ENCODE results near the gene GTF3A.

GTF3A gene

GRCh38 chr13:27405546-27406134 is 18.8 kb upstream of the GTF3A start:
- no peak for DNase-seq (ENCODE audit: low read depth in 2 of 2)

- peak; percentile 12 to 15 for DNase-seq (ENCODE audit: low read depth in 2 of 2)
Measured at GRCh38 chr13:27406178-27406939, 18.1 kb upstream of the GTF3A start.

GRCh38 chr13:27408074-27408473 is 16.3 kb upstream of the GTF3A start:
- no peak for DNase-seq (ENCODE audit: low read depth in 2 of 2)

GRCh38 chr13:27409013-27409412 is 15.4 kb upstream of the GTF3A start:
- DNase-seq (ENCODE audit: low read depth in 2 of 2) = no peak

- DNase-seq (ENCODE audit: low read depth in 2 of 2) = no peak
Measured at GRCh38 chr13:27411341-27411740, 13.1 kb upstream of the GTF3A start.

- no peak for DNase-seq (ENCODE audit: low read depth in 2 of 2)
Measured at GRCh38 chr13:27415116-27415515, 9.3 kb upstream of the GTF3A start.

GRCh38 chr13:27419328-27419727 is 5.1 kb upstream of the GTF3A start:
- DNase-seq (ENCODE audit: low read depth in 2 of 2) = no peak

- no peak for DNase-seq (ENCODE audit: low read depth in 2 of 2)
Measured at GRCh38 chr13:27421101-27421871, 3.1 kb upstream of the GTF3A start.

- DNase-seq (ENCODE audit: low read depth in 2 of 2) = no peak
Measured at GRCh38 chr13:27423333-27423732, 1.1 kb upstream of the GTF3A start.

GRCh38 chr13:27425158-27425917 is 919 bp downstream of the GTF3A start:
- no peak for DNase-seq (ENCODE audit: low read depth in 2 of 2)

- peak; percentile 72 for DNase-seq (ENCODE audit: low read depth in 2 of 2)
Measured at GRCh38 chr13:27425918-27426630, 1.7 kb downstream of the GTF3A start.

GRCh38 chr13:27427641-27428040 is 3.2 kb downstream of the GTF3A start:
- DNase-seq (ENCODE audit: low read depth in 2 of 2) = no peak

GRCh38 chr13:27428160-27428559 is 3.7 kb downstream of the GTF3A start:
- no peak for DNase-seq (ENCODE audit: low read depth in 2 of 2)

GRCh38 chr13:27432180-27432579 is 7.8 kb downstream of the GTF3A start:
- no peak for DNase-seq (ENCODE audit: low read depth in 2 of 2)

GRCh38 chr13:27432611-27433210 is 8.3 kb downstream of the GTF3A start:
- DNase-seq (ENCODE audit: low read depth in 2 of 2) = no peak

- DNase-seq (ENCODE audit: low read depth in 2 of 2) = no peak
Measured at GRCh38 chr13:27437126-27437525, 12.7 kb downstream of the GTF3A start.

- DNase-seq (ENCODE audit: low read depth in 2 of 2) = no peak
Measured at GRCh38 chr13:27440408-27440807, 16.0 kb downstream of the GTF3A start.

- DNase-seq (ENCODE audit: low read depth in 2 of 2) = peak in 1 of 2 donors; percentile 16
Measured at GRCh38 chr13:27442071-27442647, 17.7 kb downstream of the GTF3A start.

GRCh38 chr13:27442797-27443196 is 18.4 kb downstream of the GTF3A start:
- no peak for DNase-seq (ENCODE audit: low read depth in 2 of 2)

GRCh38 chr13:27446986-27447583 is 22.7 kb downstream of the GTF3A start:
- DNase-seq (ENCODE audit: low read depth in 2 of 2) = no peak

All from stimulated activated CD8-positive, alpha-beta memory T cell treated with anti-CD3 and anti-CD28 coated beads, Interleukin-7, amount 100 ng/mL, for 4 hours (primary cell).